Stimulated activated CD8-positive, alpha-beta memory T cell treated with anti-CD3 and anti-CD28 coated beads, Interleukin-12 subunit alpha, Interleukin-12 subunit beta, amount 100 ng/mL, for 1 hour (primary cell): Measurements from ENCODE around the gene SLC39A9.
"Not testable (repeated sequence)": the region's sequence is repeated elsewhere in the genome, so short reads cannot be mapped to it uniquely, and the experiment has no call there.

Experiments
- DNase-seq: peaks from one replicate; pipeline ENCODE4 v3.0.0-alpha.2; 2020; ENCODE audit warnings: low read depth

The SLC39A9 gene

GRCh38 chr14:69476824-69477450, 78.4 kb downstream of the SLC39A9 start:
- DNase-seq: not testable (repeated sequence)

GRCh38 chr14:69478055-69478454, 79.6 kb downstream of the SLC39A9 start:
- DNase-seq: not testable (repeated sequence)

GRCh38 chr14:69479696-69480095, 81.2 kb downstream of the SLC39A9 start:
- DNase-seq: no peak

DNA sequence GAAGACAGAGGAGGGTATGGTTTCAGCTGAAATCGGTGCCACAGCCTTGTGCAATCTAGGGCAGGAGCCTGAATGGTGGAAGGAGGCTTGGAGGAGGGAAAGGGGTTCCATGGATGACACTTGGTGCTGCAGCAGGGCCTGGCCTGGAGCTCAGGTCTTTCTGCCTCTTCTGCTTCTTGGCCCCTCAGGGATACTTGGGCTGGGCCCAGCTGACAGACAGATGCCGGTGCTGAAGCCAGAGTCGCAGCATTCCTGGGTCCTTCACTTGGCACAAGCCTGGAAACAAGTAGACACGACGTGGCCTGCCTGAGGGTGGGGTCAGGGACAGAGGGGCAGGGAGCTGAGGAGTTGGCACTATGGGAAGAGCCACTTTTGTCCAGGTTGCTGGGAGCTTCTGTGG, 81.6 kb downstream of the SLC39A9 start:
- DNase-seq: no peak

GRCh38 chr14:69481815-69482568, 83.5 kb downstream of the SLC39A9 start:
- DNase-seq: no peak

DNA sequence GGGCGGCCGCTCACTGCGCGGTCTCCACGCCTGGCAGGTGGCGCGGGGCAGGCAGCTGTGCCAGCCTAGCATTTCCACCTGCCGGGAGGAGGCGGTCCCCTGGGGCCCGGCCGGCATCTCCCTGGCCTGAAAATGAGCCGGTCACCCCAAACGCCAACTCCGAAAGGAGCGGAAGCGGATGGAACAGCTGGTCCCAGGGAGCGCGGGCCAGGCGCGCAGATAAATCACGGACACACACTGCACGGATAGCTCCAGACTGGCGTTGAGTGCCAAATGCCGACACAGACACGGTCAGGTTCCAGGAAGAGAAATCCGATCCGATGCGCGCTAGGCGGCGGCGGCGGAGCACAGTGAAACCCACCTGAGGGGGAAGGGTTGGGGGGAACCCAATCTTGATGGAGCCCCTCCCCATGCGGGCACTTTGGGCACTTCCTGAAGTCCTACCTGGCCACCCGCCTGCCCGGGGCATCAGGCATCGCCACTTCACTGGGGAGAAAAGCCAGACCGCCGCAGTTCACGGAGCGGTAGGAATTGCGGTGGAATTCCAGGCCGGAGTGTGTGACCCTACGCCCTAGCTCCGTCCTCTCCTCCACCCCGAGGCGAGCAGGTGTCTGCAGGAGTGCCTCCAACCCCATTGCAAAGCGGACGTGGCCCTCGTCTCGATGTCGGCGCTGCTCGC, 85.4 kb downstream of the SLC39A9 start:
- no peak for DNase-seq

DNA sequence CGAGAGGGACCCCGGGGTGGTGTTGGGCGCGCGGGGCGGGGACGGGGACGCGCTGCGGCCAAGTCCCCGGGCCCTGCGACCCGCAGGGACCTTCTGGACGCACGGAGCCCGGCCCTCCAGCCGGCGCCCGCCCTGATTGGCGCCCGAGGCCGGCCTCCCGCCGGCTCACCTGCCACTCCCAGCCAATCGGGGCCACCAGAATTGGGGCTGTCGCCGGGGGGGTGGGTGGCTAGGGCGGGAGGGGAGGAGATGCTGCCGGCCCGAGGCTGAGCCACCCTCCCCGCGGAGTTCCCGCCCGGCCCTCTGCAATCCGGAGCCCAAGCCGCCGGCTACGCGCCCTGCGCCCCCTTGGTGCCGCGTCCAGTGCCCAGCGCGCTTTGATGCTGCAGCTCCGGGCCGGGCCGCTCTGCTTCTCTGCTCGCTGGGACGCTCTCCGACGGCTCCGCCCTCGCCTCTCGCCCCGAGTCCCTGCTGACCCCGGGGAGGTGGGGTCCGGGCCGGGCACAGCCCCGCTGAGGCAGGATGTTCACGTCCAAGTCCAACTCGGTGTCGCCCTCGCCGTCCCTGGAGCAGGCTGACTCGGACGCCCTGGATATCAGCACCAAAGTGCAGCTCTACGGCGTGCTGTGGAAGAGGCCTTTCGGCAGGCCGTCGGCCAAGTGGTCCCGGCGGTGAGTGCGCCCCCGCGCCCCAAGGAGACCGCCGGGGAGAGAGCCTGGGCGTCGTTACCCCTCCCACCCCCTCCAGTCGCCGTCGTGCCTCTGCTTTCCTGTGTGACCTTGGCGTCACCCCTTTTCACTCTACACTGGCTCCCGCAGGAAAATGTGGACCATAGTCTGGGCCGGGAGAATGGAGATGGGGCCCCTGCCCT, 86.2 kb downstream of the SLC39A9 start, which contains the start of gene PLEKHD1:
PLEKHD1 (plus strand) TSS at position 285 of the 871 bp plus-strand sequence; CDS start at position 523, 238 bp downstream.
- no peak for DNase-seq

- DNase-seq: no peak
Measured at GRCh38 chr14:69485315-69485660, 86.8 kb downstream of the SLC39A9 start.

GRCh38 chr14:69485701-69486100, 87.2 kb downstream of the SLC39A9 start:
- no peak for DNase-seq

DNA sequence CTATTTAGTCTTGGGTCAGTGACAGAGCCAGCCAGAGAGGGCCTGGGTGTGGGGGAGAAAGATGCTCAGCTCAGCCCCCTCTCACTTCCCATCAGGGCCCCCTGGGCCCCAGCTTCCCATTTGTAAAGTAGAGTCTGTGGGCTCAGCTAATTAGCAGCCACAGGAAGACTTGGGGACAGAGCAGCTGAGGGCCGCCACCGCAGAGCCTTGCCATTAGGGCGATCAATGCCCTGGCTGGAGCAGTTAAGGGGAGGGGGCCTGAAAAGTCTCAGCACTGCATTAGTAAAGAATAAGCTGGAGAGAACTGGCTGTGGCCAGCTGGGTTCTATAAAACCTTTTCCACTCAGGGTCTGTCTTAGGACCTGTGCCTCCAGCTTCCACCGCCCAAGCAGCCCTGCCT, 88.7 kb downstream of the SLC39A9 start:
- no peak for DNase-seq

- DNase-seq: no peak
Measured at GRCh38 chr14:69487771-69488170, 89.3 kb downstream of the SLC39A9 start.

GRCh38 chr14:69489495-69489894, 91.0 kb downstream of the SLC39A9 start:
- DNase-seq: no peak

GRCh38 chr14:69490219-69490918, 91.9 kb downstream of the SLC39A9 start:
- no peak for DNase-seq

- no peak for DNase-seq
Measured at GRCh38 chr14:69491193-69491592, 92.7 kb downstream of the SLC39A9 start.

DNA sequence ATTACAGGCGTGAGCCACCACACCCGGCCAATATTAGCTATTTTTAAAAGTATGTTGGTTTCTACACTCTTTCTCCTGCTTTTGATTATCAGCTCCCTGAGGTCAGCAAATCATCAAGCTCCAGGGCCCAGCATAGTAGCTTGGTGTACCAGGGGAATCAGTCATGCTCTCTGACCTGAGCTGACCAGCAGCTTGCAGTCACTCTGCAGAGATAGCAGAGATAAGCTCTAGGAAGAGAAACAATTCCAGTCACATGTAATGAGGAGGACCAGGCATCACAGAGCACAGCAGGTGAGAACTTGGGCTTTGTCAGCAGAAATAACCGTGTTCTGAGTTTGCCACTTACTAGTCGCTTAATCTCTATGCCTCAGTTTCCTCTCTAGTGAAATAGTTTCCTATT, 94.5 kb downstream of the SLC39A9 start:
- DNase-seq: no peak

GRCh38 chr14:69493791-69494190, 95.3 kb downstream of the SLC39A9 start:
- no peak for DNase-seq

DNA sequence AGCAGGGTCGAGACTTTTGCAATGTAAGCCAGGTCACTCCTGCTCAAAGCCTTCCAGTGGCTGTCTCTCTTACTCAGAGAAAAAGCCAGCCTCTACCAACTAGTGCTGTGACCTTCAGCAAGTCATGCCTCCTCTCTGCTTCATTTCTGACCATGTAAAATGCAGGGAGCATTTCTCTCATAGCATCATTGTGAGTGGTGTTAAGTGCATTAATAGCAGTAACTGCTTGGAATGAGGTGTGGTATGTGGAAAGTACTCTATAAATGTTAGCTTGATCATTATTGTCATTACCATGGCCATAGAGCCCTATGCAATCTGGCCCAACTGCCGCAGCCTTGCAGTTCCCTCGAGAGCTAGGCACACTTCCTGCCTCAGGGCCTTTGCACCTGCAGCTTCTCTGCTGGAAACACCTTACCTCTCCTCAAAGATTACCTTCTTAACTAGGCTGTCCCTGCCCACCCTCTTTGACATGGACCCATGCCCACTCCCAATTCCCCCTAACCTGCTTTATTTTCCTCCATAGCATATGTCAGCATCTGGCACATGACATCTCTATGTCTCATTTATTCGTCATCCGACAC, 96.9 kb downstream of the SLC39A9 start:
- DNase-seq: no peak

DNA sequence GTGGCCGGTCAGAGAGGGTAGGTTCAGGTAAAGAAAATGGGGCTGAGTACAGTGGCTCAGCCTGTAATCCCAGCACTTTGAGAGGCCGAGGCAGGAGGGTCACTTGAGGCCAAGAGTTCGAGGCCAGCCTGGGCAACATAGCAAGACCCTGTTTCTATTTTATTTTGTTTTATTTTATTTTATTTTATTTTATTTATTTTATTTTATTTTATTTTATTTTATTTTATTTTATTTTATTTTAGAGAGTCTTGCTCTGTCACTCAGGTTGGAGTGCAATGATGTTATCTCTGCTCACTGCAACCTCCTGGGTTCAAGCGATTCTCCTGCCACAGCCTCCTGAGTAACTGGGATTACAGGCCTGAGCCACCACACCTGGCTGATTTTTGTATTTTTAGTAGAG, 99.4 kb downstream of the SLC39A9 start:
- not testable (repeated sequence) for DNase-seq

DNA sequence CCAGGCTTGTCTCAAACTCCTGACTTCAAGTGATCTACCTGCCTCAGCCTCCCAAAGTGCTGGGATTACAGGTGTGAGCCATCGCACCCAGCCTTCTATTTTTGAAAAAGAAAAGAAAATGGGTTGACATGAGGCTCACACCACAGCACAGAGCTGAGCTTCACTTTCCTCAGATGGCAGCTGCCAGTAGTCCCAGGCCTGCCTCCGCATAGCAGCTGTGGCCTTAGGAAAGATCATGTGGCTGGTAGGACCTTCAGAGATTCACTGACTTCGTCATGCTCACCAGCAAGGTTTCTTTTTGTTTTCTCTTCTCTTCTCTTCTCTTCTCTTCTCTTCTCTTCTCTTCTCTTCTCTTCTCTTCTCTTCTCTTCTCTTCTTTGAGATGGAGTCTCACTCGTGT, 99.8 kb downstream of the SLC39A9 start:
- not testable (repeated sequence) for DNase-seq

GRCh38 chr14:69499436-69499835, 100.9 kb downstream of the SLC39A9 start:
- no peak for DNase-seq

GRCh38 chr14:69500096-69500495, 101.6 kb downstream of the SLC39A9 start:
- DNase-seq: no peak
